Osteocyte (in vitro differentiated cells): ENCODE measurements around the gene PPP1R1B. TPM values are rescaled to one million over a fixed set of nuclear protein-coding genes. Genes with fewer than 3 reads are reported as not detected.

Experiments used
- DNase-seq: peaks from one replicate; pipeline ENCODE4 v3.0.0; 2021; ENCODE audit warnings: mixed read lengths; ENCODE audit not compliant: unreplicated experiment; ENCODE audit errors: extremely low spot score
- H3K27ac Mint-ChIP-seq: one replicate; pipeline ENCODE4 v1.8.0; 2021; ENCODE audit warnings: mild to moderate bottlenecking, mixed read lengths; ENCODE audit not compliant: unreplicated experiment
- H3K27me3 Mint-ChIP-seq: one replicate; pipeline ENCODE4 v1.8.0; 2021; ENCODE audit warnings: mixed read lengths; ENCODE audit not compliant: unreplicated experiment
- H3K36me3 Mint-ChIP-seq: one replicate; pipeline ENCODE4 v1.8.0; 2021; ENCODE audit warnings: mixed read lengths; ENCODE audit not compliant: unreplicated experiment
- H3K4me1 Mint-ChIP-seq: one replicate; pipeline ENCODE4 v1.8.0; 2021; ENCODE audit warnings: mixed read lengths; ENCODE audit not compliant: unreplicated experiment
- H3K4me3 Mint-ChIP-seq: one replicate; pipeline ENCODE4 v1.8.0; 2021; ENCODE audit warnings: mild to moderate bottlenecking, moderate library complexity, mixed read lengths; ENCODE audit not compliant: unreplicated experiment
- H3K9me3 Mint-ChIP-seq: one replicate; pipeline ENCODE4 v1.8.0; 2021; ENCODE audit warnings: mixed read lengths; ENCODE audit not compliant: unreplicated experiment
- CTCF ChIP-seq: fragments of 200-600 bp; sonication (generic); IDR thresholded peaks from 2 replicates; pipeline ENCODE4 v1.5.0; 2021; ENCODE audit warnings: antibody characterized with exemption, mild to moderate bottlenecking, moderate library complexity
- total RNA-seq: library from RNA; stranded (reverse); gene quantifications from 2 replicates; pipeline ENCODE4 v1.2.1, GENCODE V29; 2021

Gene PPP1R1B
- total RNA-seq, 1 donor from 2014 or later: 4.5 TPM

GRCh38 chr17:39677542-39678339 is 51.0 kb downstream of the PPP1R1B start:
- no peaks in the 10 kb centered on the region for H3K27me3 Mint-ChIP-seq
- no peak for DNase-seq
- no peaks in the 10 kb centered on the region for H3K9me3 Mint-ChIP-seq
- H3K27ac Mint-ChIP-seq: peak overlapping the region; percentile 91
- H3K4me3 Mint-ChIP-seq: peak overlapping the region; percentile 22
- no peak for TF ChIP-seq CTCF
- H3K36me3 Mint-ChIP-seq: peaks cover 7% of the 10 kb centered on the region
- peaks cover 40% of the 10 kb centered on the region for H3K4me1 Mint-ChIP-seq

- peaks cover 40% of the 10 kb centered on the region for H3K4me1 Mint-ChIP-seq
- DNase-seq: no peak
Measured at GRCh38 chr17:39678340-39679116, 51.8 kb downstream of the PPP1R1B start.

GRCh38 chr17:39679521-39680192 is 52.9 kb downstream of the PPP1R1B start:
- peaks cover 13% of the 10 kb centered on the region for H3K36me3 Mint-ChIP-seq

More at GRCh38 chr17:39678340-39679116, 51.8 kb downstream of the PPP1R1B start:
- Mint-ChIP-seq H3K9me3 (no peaks in the 10 kb centered on the region), H3K4me3 (no peak overlapping the region), H3K36me3 (peaks cover 11% of the 10 kb centered on the region), H3K27ac (peak overlapping the region; percentile 91), H3K27me3 (no peaks in the 10 kb centered on the region)
- TF ChIP-seq CTCF: no peak

GRCh38 chr17:39683295-39683939 is 56.7 kb downstream of the PPP1R1B start:
- H3K9me3 Mint-ChIP-seq: no peaks in the 10 kb centered on the region
- no peak for TF ChIP-seq CTCF
- H3K4me1 Mint-ChIP-seq: peaks cover 17% of the 10 kb centered on the region
- DNase-seq: no peak
- H3K4me3 Mint-ChIP-seq: no peak overlapping the region
- H3K36me3 Mint-ChIP-seq: peaks cover 16% of the 10 kb centered on the region
- H3K27ac Mint-ChIP-seq: no peak overlapping the region
- no peaks in the 10 kb centered on the region for H3K27me3 Mint-ChIP-seq

More at GRCh38 chr17:39679521-39680192, 52.9 kb downstream of the PPP1R1B start:
- no peak for DNase-seq
- no peak overlapping the region for H3K27ac Mint-ChIP-seq
- no peak for TF ChIP-seq CTCF
- H3K9me3 Mint-ChIP-seq: no peaks in the 10 kb centered on the region
- H3K4me1 Mint-ChIP-seq: peaks cover 39% of the 10 kb centered on the region
- H3K27me3 Mint-ChIP-seq: no peaks in the 10 kb centered on the region
- no peak overlapping the region for H3K4me3 Mint-ChIP-seq
